Ascending aorta (tissue), 2 donors: ENCODE measurements around the gene RAB3A. TPM values are rescaled to one million over a fixed set of nuclear protein-coding genes. Genes with fewer than 3 reads are reported as not detected.
"Not testable (repeated sequence)": the region's sequence is repeated elsewhere in the genome, so short reads cannot be mapped to it uniquely, and the experiment has no call there.

ENCODE experiments used
- DNase-seq, 2 donors: peaks; one replicate each; pipeline ENCODE4 v3.0.0-alpha.2; 2019; ENCODE audit warnings: low spot score in 2 of 2
- H3K27ac ChIP-seq, 2 donors: fragments of 200-600 bp; sonication (generic); one replicate each; pipeline ENCODE4 v1.5.1; 2016 to 2017; ENCODE audit warnings: mild to moderate bottlenecking in 1 of 2
- H3K27me3 ChIP-seq: fragments of 200-600 bp; sonication (generic); one replicate; pipeline ENCODE4 v1.5.1; 2017
- H3K36me3 ChIP-seq, 2 donors: fragments of 200-600 bp; sonication (generic); one replicate each; pipeline ENCODE4 v1.5.1; 2016
- H3K4me1 ChIP-seq, 2 donors: fragments of 200-600 bp; sonication (generic); one replicate each; pipeline ENCODE4 v1.5.1; 2016 to 2017; ENCODE audit warnings: mild to moderate bottlenecking in 1 of 2
- H3K4me3 ChIP-seq, 2 donors: fragments of 200-600 bp; sonication (generic); one replicate each; pipeline ENCODE4 v1.5.1; 2016 to 2017; ENCODE audit warnings: mild to moderate bottlenecking in 1 of 2
- H3K9me3 ChIP-seq, 2 donors: fragments of 200-600 bp; sonication (generic); one replicate each; pipeline ENCODE4 v1.5.1; 2016
- CTCF ChIP-seq, 3 experiments: fragments of 200-600 bp in 2 of 3; fragments of 450-650 bp in 1 of 3; sonication (generic) in 2 of 3; IDR thresholded peaks; one replicate each; pipeline ENCODE4 v1.5.1; 2016 to 2019; ENCODE audit warnings: antibody characterized with exemption in 3 of 3, mild to moderate bottlenecking in 1 of 3, moderate library complexity in 1 of 3
- intact Hi-C: fragments of 100-400 bp; cut with DNase I; formaldehyde crosslinking; loops from one replicate; pipeline ENCODE4 v1.15.1; 2023
- total RNA-seq: library from RNA; depleted of rRNA; stranded (reverse); fragments of >200 nt; gene quantifications from one replicate; pipeline ENCODE4 v1.1.0, GENCODE V29; 2016

The RAB3A gene
- total RNA-seq, 1 donor from 2014 or later: 12.3 TPM

DNA sequence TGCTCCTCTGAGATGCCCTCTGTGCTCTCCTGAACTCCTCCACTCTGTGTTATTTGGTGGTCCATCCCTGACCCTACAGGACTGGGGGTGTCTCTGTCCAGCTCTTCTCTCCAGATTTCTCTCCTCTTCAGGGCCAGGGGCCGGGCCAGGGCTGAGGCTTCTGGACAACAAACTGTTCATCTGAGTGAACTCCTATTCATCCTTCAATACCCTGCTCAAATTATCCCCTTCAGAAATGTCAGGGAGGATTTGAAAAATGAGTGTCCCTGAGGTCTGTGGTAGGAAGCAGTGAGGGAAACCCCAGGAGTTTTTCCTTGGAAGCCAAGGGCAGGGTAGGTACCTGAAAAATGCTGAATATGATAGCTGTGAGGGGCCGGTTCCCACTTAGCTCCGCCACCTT, 14.8 kb upstream of the RAB3A start:
- intact Hi-C loops: no loop called here
- TF ChIP-seq CTCF (IDR thresholded peaks at IDR 0.05): no peak
- Histone ChIP-seq H3K27me3 (no peaks in the 10 kb centered on the region), H3K4me1 (no peaks in the 10 kb centered on the region), H3K27ac (no peak overlapping the region), H3K9me3 (no peaks in the 10 kb centered on the region), H3K36me3 (no peaks in the 10 kb centered on the region), H3K4me3 (no peak overlapping the region)
- DNase-seq: no peak

- H3K4me1 ChIP-seq: no peaks in the 10 kb centered on the region
- no peak overlapping the region for H3K4me3 ChIP-seq
- no peak for TF ChIP-seq CTCF (IDR thresholded peaks at IDR 0.05)
- no peaks in the 10 kb centered on the region for H3K36me3 ChIP-seq
- no peak for DNase-seq
- no peaks in the 10 kb centered on the region for H3K27me3 ChIP-seq
- H3K27ac ChIP-seq: no peak overlapping the region
- H3K9me3 ChIP-seq: no peaks in the 10 kb centered on the region
- intact Hi-C loops: no loop called here
These were observed 14.3 kb upstream of the RAB3A start for GRCh38 chr19:18218159-18218558.

DNA sequence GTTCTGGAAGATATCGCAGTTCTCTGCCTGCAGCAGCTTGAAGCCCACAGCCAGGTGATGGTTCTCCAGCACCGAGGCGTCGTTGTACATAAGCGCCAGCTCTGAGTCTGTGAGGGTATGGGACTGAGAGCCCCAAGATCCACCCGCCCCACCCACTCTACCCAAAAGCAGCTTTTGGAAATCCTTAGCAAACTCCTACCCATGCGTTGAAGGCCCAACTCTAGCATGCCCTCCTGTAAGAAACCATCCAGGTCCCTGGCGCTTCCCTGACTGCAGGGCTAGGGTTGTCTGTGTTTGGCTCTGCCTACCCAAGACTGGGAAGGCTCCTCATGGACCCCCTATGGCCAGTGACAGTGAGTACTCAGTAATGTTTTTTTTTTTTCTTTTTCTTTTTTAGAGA, 12.9 kb upstream of the RAB3A start:
- no peak for TF ChIP-seq CTCF (IDR thresholded peaks at IDR 0.05)
- intact Hi-C loops: no loop called here
- no peaks in the 10 kb centered on the region for H3K9me3 ChIP-seq

DNA sequence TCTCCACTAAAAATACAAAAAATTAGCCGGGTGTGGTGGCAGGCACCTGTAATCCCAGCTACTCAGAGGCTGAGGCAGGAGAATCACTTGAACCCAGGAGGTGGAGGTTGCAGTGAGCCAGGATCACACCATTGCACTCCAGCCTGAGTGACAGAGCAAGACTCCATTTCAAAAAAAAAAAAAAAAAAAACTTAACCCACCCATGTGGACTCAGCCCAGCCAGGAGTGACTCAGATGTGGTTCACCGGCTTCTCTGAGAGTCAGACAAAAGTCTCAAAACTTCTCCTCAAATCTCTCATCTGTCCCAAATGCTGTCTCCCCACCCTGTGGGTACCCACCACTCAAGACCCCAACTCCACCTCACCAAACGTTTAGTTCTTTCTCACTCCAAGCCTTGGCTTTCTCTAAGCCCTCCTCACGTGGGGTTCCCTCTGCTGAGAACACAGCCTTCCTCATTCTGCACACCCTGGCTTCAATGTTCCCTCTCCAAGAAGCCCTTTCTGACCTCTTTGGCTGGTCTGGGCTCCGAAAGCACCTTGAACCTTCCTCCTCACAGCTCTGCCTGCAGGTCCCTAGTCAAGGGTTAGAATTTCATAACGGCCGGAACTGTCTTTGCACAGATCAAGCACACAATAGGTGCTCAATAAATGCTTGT, 11.1 kb upstream of the RAB3A start:
- TF ChIP-seq CTCF (IDR thresholded peaks at IDR 0.05): no peak
- Histone ChIP-seq H3K27ac (no peak overlapping the region), H3K36me3 (no peaks in the 10 kb centered on the region), H3K4me3 (no peak overlapping the region), H3K27me3 (no peaks in the 10 kb centered on the region), H3K4me1 (no peaks in the 10 kb centered on the region), H3K9me3 (no peaks in the 10 kb centered on the region)
- no peak for DNase-seq
- intact Hi-C loops: loop anchor here (5.0 kb wide), 1 partner anchor 197 kb away; no protein-coding TSS in a partner anchor

More for the DNA sequence above, 12.9 kb upstream of the RAB3A start:
- Histone ChIP-seq H3K36me3 (no peaks in the 10 kb centered on the region), H3K4me1 (no peaks in the 10 kb centered on the region), H3K27ac (no peak overlapping the region), H3K27me3 (no peaks in the 10 kb centered on the region), H3K4me3 (no peak overlapping the region)
- no peak for DNase-seq

GRCh38 chr19:18211683-18212082, 7.8 kb upstream of the RAB3A start:
- Histone ChIP-seq H3K9me3 (no peaks in the 10 kb centered on the region), H3K27ac (no peak overlapping the region), H3K36me3 (no peaks in the 10 kb centered on the region), H3K4me1 (no peaks in the 10 kb centered on the region), H3K4me3 (no peak overlapping the region), H3K27me3 (no peaks in the 10 kb centered on the region)
- intact Hi-C loops: loop anchor here (5.0 kb wide), 1 partner anchor 201 kb away; no protein-coding TSS in a partner anchor
- TF ChIP-seq CTCF (IDR thresholded peaks at IDR 0.05): no peak
- no peak for DNase-seq

DNA sequence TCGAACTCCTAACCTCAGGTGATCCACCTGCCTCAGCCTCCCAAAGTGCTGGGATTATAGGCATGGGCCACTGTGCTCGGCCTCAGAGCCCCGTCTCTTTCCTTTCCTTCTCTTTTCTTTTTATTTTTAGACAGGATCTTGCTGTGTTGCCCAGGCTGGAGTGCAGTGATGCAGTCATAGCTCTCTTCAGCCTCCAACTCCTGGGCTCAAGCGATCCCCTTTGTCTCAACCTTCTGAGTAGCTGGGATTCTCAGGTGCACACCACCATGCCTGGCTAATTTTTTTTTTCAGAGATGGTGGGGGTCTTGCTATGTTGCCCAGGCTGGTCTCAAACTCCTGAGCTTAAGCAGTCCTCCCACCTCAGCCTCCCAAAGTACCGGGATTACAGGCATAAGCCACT, 6.1 kb upstream of the RAB3A start:
- H3K4me1 ChIP-seq, H3K4me3 ChIP-seq, H3K27ac ChIP-seq, DNase-seq, H3K27me3 ChIP-seq, H3K36me3 ChIP-seq, H3K9me3 ChIP-seq: not testable (repeated sequence)
- intact Hi-C loops: loop anchor here (5.0 kb wide), 1 partner anchor 202 kb away; no protein-coding TSS in a partner anchor
